GM12878 (cell line): ENCODE measurements around the gene CTSC. TPM values are rescaled to one million over a fixed set of nuclear protein-coding genes. Genes with fewer than 3 reads are reported as not detected.
A peak's percentile ranks its signal among the peaks of the same experiment; 100 is the strongest.

ENCODE experiments used
- BMI1 ChIP-seq: fragments of 450-650 bp; IDR thresholded peaks from 2 replicates; pipeline ENCODE4 v1.6.1; 2016; ENCODE audit warnings: mild to moderate bottlenecking, moderate library complexity, borderline replicate concordance
- CREB1 ChIP-seq: IDR thresholded peaks from 2 replicates; pipeline ENCODE4 v1.6.1; 2012; ENCODE audit warnings: low read depth, mild to moderate bottlenecking, inconsistent platforms
- CREM ChIP-seq: IDR thresholded peaks from 2 replicates; pipeline ENCODE4 v1.6.1; 2014; ENCODE audit warnings: antibody characterized with exemption, low read depth
- ESRRA ChIP-seq: IDR thresholded peaks from 2 replicates; pipeline ENCODE4 v1.6.1; 2012; ENCODE audit warnings: mild to moderate bottlenecking, low read length, improper control_type of control experiment
- ETV6 ChIP-seq, 2 experiments: fragments of 450-650 bp in 1 of 2; IDR thresholded peaks in 1 of 2; conservative IDR thresholded peaks in 1 of 2; 2 replicates each; pipeline ENCODE4 v1.6.1; 2014; ENCODE audit warnings: antibody characterized with exemption in 1 of 2, borderline replicate concordance in 1 of 2, low read depth in 1 of 2, mild to moderate bottlenecking in 1 of 2, moderate library complexity in 1 of 2
- FOXK2 ChIP-seq: fragments of 450-650 bp; IDR thresholded peaks from 2 replicates; pipeline ENCODE4 v1.6.1; 2017; ENCODE audit warnings: mild to moderate bottlenecking, moderate library complexity
- HSF1 ChIP-seq: fragments of 150-350 bp; IDR thresholded peaks from 2 replicates; pipeline ENCODE4 v1.6.1; 2014; ENCODE audit warnings: mild to moderate bottlenecking, low read depth, low read length
- JUND ChIP-seq: IDR thresholded peaks from 2 replicates; pipeline ENCODE4 v1.6.1; 2012; ENCODE audit warnings: low read depth, mild to moderate bottlenecking, low read length, improper control_type of control experiment, moderate library complexity
- NFXL1 ChIP-seq: fragments of 450-650 bp; IDR thresholded peaks from 2 replicates; pipeline ENCODE4 v1.6.1; 2017; ENCODE audit warnings: antibody characterized with exemption, mild to moderate bottlenecking, borderline replicate concordance
- NR2C1 ChIP-seq: fragments of 450-650 bp; IDR thresholded peaks from 2 replicates; pipeline ENCODE4 v1.6.1; 2017; ENCODE audit warnings: antibody characterized with exemption, mild to moderate bottlenecking, moderate library complexity
- RCOR1 ChIP-seq: conservative IDR thresholded peaks from 2 replicates; pipeline ENCODE4 v1.6.1; 2012; ENCODE audit warnings: low read depth, low read length, improper control_type of control experiment
- RELA ChIP-seq: fragments of 450-650 bp; IDR thresholded peaks from 2 replicates; pipeline ENCODE4 v1.8.0; 2014; ENCODE audit warnings: borderline replicate concordance; ENCODE audit not compliant: partially characterized antibody
- RUNX3 ChIP-seq: IDR thresholded peaks from 2 replicates; pipeline ENCODE4 v1.6.1; 2012; ENCODE audit warnings: low read length, inconsistent platforms
- SIN3A ChIP-seq: IDR thresholded peaks from 2 replicates; pipeline ENCODE4 v1.6.1; 2012; ENCODE audit warnings: low read depth, low read length, improper control_type of control experiment
- SPI1 ChIP-seq: IDR thresholded peaks from 2 replicates; pipeline ENCODE4 v1.6.1; 2011; ENCODE audit warnings: low read depth, mild to moderate bottlenecking, low read length, moderate library complexity, borderline replicate concordance; ENCODE audit not compliant: insufficient read depth
- SREBF1 ChIP-seq: IDR thresholded peaks from 2 replicates; pipeline ENCODE4 v1.6.1; 2012; ENCODE audit warnings: mild to moderate bottlenecking, low read length
- SREBF2 ChIP-seq: IDR thresholded peaks from 2 replicates; pipeline ENCODE4 v1.6.1; 2012; ENCODE audit warnings: mild to moderate bottlenecking, low read length
- STAT1 ChIP-seq: fragments of 450-650 bp; conservative IDR thresholded peaks from 2 replicates; pipeline ENCODE4 v1.6.1; 2014; ENCODE audit warnings: antibody characterized with exemption, mild to moderate bottlenecking
- TARDBP ChIP-seq: IDR thresholded peaks from 2 replicates; pipeline ENCODE4 v1.6.1; 2016; ENCODE audit warnings: borderline replicate concordance
- ZBED1 ChIP-seq: IDR thresholded peaks from 2 replicates; pipeline ENCODE4 v1.6.1; 2016; ENCODE audit warnings: borderline replicate concordance
- ZNF207 ChIP-seq: fragments of 450-650 bp; IDR thresholded peaks from 2 replicates; pipeline ENCODE4 v1.6.1; 2014; ENCODE audit warnings: antibody characterized with exemption, mild to moderate bottlenecking, borderline replicate concordance
- ZNF274 ChIP-seq: IDR thresholded peaks from one replicate; pipeline ENCODE4 v1.8.0; 2011; ENCODE audit not compliant: insufficient read length, insufficient read depth
- polyA plus RNA-seq, 11 experiments: library from polyadenylated mRNA; depleted of rRNA in 4 of 11; unstranded in 6 of 11; stranded (reverse) in 5 of 11; fragments of >200 nt; fragmentation: Nextera tagmentation in 4 of 11; fragmentation: Illumina TruSeq in 1 of 11; extraction: Ambion mirVana in 4 of 11; extraction: Trizol in 1 of 11; gene quantifications; 1 replicate in 1 of 11; 2 replicates in 10 of 11; pipeline versions ENCODE4 v1.2.1 to v1.2.3, GENCODE V29; 2011 to 2016; ENCODE audit warnings: inconsistent platforms in 2 of 11, missing spikeins in 2 of 11, low read depth in 1 of 11
- total RNA-seq, 4 experiments: library from RNA; depleted of rRNA in 3 of 4; stranded (reverse); fragments of >200 nt in 3 of 4; fragmentation: Illumina TruSeq in 1 of 4; extraction: Trizol in 1 of 4; gene quantifications; 2 replicates each; pipeline versions ENCODE4 v1.2.1 to v1.2.3, GENCODE V29; 2013 to 2021
- TF ChIP-seq, protein P1 (sequence below): IDR thresholded peaks from 2 replicates; pipeline ENCODE4 v1.6.1; 2011; ENCODE audit warnings: mild to moderate bottlenecking, low read depth, low read length, moderate library complexity; ENCODE audit not compliant: insufficient replicate concordance
- TF ChIP-seq, protein P2 (sequence below): fragments of 450-650 bp; IDR thresholded peaks from 2 replicates; pipeline ENCODE4 v1.6.1; 2017; ENCODE audit warnings: low read depth, mild to moderate bottlenecking, moderate library complexity
- TF ChIP-seq, protein P3 (sequence below): IDR thresholded peaks from 2 replicates; pipeline ENCODE4 v1.6.1; 2011; ENCODE audit warnings: low read depth, low read length, improper control_type of control experiment, borderline replicate concordance

Gene CTSC
- total and polyA plus RNA-seq, 10 of the 15 experiments (the other 5 are each of a cell fraction or from before 2014, with no cell fraction given) = 289 to 1,123 (median 430) TPM

DNA sequence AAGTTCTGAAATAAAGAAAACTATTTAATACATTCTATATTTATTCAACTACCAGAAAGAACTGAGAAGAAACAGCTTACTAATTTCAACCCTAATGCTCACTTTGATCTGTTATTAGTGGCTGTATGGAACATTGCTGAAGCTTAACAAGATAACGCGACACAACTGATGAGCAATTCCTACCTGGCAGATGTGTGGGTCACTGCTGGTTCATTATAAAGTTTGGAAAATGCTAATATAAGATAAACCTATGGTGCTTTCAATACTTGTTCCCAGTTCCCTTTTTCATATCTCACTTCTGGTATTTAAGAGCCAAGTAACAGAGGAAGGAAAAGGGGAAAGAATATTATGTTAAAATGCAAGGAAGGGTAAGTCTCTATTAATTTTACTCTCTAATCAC lies 10.5 kb downstream of the CTSC start (continued):
- TF ChIP-seq, protein P1, sequence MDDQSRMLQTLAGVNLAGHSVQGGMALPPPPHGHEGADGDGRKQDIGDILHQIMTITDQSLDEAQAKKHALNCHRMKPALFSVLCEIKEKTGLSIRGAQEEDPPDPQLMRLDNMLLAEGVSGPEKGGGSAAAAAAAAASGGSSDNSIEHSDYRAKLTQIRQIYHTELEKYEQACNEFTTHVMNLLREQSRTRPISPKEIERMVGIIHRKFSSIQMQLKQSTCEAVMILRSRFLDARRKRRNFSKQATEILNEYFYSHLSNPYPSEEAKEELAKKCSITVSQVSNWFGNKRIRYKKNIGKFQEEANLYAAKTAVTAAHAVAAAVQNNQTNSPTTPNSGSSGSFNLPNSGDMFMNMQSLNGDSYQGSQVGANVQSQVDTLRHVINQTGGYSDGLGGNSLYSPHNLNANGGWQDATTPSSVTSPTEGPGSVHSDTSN = no peak
- TF ChIP-seq SIN3A = no peak
- TF ChIP-seq SREBF2 = no peak
- TF ChIP-seq TARDBP = no peak
- 0 out of 4 replicates have a peak, but pooled peaks of 1 of the 2 experiments have one; percentile 14 for TF ChIP-seq ETV6 (conservative IDR thresholded peaks at IDR 0.05 in 1 of 2, IDR thresholded peaks at IDR 0.05 in 1 of 2; ENCODE audit: borderline replicate concordance in 1 of 2, low read depth in 1 of 2)
- no peak for TF ChIP-seq STAT1
- TF ChIP-seq, protein P2, sequence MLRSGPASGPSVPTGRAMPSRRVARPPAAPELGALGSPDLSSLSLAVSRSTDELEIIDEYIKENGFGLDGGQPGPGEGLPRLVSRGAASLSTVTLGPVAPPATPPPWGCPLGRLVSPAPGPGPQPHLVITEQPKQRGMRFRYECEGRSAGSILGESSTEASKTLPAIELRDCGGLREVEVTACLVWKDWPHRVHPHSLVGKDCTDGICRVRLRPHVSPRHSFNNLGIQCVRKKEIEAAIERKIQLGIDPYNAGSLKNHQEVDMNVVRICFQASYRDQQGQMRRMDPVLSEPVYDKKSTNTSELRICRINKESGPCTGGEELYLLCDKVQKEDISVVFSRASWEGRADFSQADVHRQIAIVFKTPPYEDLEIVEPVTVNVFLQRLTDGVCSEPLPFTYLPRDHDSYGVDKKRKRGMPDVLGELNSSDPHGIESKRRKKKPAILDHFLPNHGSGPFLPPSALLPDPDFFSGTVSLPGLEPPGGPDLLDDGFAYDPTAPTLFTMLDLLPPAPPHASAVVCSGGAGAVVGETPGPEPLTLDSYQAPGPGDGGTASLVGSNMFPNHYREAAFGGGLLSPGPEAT = peak; percentile 83
- TF ChIP-seq NFXL1 = no peak
- TF ChIP-seq ZBED1 = no peak; the same call in 1 of the 2 replicates
- TF ChIP-seq CREB1 = no peak
- 0 out of 2 replicates have a peak, but pooled peaks have one; percentile 20 for TF ChIP-seq CREM
- TF ChIP-seq, protein P3, sequence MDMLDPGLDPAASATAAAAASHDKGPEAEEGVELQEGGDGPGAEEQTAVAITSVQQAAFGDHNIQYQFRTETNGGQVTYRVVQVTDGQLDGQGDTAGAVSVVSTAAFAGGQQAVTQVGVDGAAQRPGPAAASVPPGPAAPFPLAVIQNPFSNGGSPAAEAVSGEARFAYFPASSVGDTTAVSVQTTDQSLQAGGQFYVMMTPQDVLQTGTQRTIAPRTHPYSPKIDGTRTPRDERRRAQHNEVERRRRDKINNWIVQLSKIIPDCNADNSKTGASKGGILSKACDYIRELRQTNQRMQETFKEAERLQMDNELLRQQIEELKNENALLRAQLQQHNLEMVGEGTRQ = no peak
- no peak for TF ChIP-seq RCOR1
- peak; percentile 33; the same call in 1 of the 2 replicates for TF ChIP-seq BMI1
- peak; percentile 54 for TF ChIP-seq RUNX3
- TF ChIP-seq SREBF1 = no peak
- peak; percentile 94 for TF ChIP-seq SPI1
- no peak for TF ChIP-seq FOXK2
- TF ChIP-seq RELA = no peak
- TF ChIP-seq NR2C1 = no peak
- TF ChIP-seq ZNF207 = no peak
- TF ChIP-seq JUND = no peak
- no peak for TF ChIP-seq HSF1
- no peak for TF ChIP-seq ESRRA
- TF ChIP-seq ZNF274 = no peak
